Measurements from ENCODE around the gene KCNN3.

KCNN3 gene

DNA sequence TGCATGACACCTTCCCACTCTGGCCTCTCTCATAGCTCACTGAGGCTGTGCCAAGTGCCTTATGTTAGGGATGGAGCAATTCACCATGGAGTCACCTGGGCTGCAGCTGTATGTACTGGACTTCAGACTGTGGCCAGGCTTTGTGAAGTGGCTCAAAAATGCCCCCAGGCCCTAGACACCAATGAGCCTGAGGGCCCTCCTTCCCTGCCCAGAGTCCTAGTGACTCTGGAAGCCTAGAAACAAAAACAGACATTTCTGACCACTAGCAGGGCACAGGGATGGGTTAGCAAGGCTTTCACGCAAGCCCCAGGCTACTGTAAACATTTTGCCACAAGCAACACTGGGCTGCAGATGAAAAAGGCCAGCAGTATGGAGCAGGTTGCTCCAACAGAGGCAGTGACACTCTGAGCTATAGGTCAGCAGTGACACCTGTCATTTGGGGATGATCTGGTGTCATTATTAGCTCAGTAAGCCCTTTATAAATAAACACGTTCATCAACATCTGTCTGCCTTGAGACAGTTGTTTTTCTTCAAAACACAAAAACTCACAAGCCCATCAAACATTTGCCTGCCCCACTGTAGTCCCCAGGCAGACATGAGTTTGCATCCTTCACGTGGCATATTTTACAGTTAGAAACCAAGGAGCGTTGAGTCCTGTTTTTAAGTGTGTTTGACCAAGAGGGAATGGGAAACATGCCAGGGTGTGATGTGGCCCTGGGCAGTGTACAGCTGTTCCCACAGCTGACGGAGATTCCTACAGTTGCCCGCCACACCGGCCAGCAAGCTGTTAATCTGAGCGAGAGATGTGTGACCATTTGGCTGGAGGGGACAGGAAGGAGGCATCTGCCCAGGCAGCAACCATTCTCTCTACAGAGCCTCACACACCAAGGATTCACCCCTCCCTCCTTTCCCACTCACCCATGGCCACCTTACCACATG is 66.8 kb downstream of the KCNN3 start:
- no peak for TF ChIP-seq CTCF (IDR thresholded peaks at IDR 0.05; ENCODE audit: extremely low read depth, missing control alignments)
- DNase-seq (ENCODE audit: low spot score), result no peak

DNA sequence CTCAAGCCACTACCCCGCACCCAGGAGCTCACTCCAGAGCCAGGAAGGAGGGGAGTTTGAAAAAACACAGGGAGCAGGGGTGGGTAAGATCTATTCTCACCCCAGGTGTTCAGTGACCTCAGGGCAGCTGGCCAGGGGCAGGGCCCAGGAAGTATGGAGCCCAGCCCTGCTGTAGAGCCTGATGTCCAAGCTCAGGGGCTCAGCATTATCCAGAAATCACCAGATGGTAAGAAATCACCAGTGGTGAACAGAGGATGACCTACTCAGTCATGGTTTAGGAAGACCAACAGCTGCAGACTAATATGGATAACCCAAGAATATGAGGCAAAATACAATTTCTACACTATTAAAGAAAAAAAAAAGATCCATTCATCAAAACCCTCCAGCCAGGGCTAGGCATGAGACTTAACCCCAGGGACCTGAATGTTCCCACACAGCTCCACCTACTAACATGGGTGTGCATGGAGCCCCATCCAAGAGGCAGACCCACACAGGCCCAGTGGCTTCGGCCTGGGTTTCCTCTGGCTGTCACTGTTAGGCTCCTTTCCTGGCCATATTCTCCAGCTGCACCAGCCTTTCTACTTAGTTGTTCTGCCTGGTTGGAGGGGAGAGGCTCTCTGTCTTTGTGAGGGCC is 67.6 kb downstream of the KCNN3 start:
- no peak for TF ChIP-seq CTCF (IDR thresholded peaks at IDR 0.05; ENCODE audit: extremely low read depth, missing control alignments)
- no peak for DNase-seq (ENCODE audit: low spot score)

DNA sequence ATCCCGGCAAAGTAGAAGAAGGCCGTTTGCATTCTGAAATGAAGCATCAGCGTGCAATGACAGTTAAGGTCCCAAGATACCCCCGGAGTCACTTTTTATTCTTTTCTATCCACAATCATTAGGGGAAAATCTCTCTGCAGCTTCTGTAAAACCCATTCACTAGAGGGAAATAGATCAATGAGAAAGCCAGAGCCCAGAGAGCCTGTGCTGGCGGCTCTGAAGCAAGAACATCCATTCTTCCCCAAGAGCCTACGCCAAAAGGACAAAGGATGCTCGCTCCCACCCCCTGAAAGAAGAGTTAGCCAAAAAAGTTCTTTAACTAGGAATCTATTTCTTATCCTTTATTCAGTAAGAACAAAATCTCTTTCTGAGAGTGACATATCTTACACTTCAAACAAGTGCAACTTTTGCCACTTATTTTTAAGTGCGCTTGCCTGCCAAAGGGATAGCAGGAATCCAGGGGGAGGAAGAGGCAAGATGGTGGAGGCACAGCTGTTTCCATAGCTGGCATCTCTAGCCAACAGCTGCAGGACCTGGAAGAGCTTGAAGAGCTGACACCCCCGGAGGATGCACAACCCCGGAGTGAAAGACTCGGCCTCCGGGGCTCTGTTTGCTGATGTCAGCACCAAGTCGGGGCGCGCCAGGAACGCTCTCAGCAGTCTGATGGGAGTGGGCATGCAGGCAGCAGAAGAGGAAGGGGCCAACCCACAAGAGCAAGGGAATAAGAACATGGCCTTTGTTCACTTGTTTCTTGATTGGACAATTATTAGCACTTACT is 68.7 kb downstream of the KCNN3 start:
- DNase-seq (ENCODE audit: low spot score), result no peak
- TF ChIP-seq CTCF (IDR thresholded peaks at IDR 0.05; ENCODE audit: extremely low read depth, missing control alignments), result no peak

GRCh38 chr1:154799188-154799587 is 70.9 kb downstream of the KCNN3 start:
- no peak for DNase-seq (ENCODE audit: low spot score)
- TF ChIP-seq CTCF (IDR thresholded peaks at IDR 0.05; ENCODE audit: extremely low read depth, missing control alignments), result no peak

- no peak for DNase-seq (ENCODE audit: low spot score)
These were observed 71.4 kb downstream of the KCNN3 start for GRCh38 chr1:154798645-154799044.

GRCh38 chr1:154797175-154797574 is 72.9 kb downstream of the KCNN3 start:
- no peak for TF ChIP-seq CTCF (IDR thresholded peaks at IDR 0.05; ENCODE audit: extremely low read depth, missing control alignments)
- DNase-seq (ENCODE audit: low spot score), result no peak

More at GRCh38 chr1:154798645-154799044, 71.4 kb downstream of the KCNN3 start:
- no peak for TF ChIP-seq CTCF (IDR thresholded peaks at IDR 0.05; ENCODE audit: extremely low read depth, missing control alignments)
